Measurements from ENCODE around the gene SRRD. TPM values are rescaled to one million over a fixed set of nuclear protein-coding genes. Genes with fewer than 3 reads are reported as not detected.
A peak's percentile ranks its signal among the peaks of the same experiment; 100 is the strongest.
"Not testable (repeated sequence)": the region's sequence is repeated elsewhere in the genome, so short reads cannot be mapped to it uniquely, and the experiment has no call there.

The SRRD gene
- total and polyA plus RNA-seq, 5 donors = 10.8 to 25.8 (median 22.1) TPM

DNA sequence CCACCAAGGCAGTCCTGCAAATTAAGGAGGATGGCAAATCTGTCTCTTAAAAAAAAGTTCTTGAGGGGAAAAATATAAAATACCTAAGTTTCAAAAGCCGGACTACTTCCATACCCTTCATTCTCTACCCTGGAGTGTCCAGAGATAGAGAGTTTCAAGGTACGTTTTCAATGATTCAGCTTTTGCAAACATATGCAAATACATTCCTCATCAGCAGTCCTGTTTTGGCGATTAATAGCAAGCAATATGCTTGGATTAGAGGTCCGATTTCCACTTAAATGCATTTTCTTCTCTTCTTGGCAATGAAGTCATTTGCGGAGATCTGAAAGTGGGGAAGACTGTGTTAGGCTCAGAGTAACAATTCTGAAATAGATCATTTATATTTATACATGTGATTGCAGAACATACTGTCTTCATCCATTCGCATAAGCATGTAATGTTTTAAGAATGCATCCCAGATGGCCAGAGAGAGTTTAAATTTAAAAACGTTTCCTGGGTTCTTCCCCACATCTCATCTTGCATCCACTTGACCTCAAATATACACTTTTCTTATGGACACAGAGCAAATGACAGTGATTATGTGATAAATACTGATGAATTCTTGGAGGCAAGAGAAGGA, 42.4 kb downstream of the SRRD start:
- peaks cover 3% of the 10 kb centered on the region for H3K4me1 ChIP-seq (ENCODE audit: control insufficient read depth, insufficient read depth, low read length)
- H3K27ac ChIP-seq (ENCODE audit: low read length) = peak overlapping the region; percentile 21
- WGBS = 83% methylated on average over 7 of the region's 7 CpGs

DNA sequence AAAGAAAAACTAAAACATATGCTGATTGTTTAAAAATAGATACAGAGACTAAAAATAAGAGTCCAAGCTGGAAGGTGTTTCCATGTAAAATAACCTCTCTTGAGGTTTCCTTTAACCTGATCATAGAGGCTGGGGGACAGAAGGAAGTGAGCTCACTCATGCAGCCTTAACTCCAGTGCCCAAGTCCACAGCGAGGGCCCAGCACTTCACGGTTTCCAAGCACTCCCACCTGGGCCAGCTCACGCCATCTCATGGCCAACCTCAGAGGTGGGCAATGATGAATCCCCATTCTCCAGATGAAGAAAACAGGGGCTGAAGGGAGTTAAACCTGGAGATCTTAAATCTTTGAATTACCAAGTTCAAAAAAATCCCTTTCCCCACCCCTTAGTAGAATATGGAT, 43.5 kb downstream of the SRRD start:
- ATAC-seq (no peak), DNase-seq (no peak)
- Histone ChIP-seq H3K27me3 (ENCODE audit: control insufficient read depth, insufficient read depth) (no peaks in the 10 kb centered on the region), H3K4me1 (ENCODE audit: control insufficient read depth, insufficient read depth, low read length) (peaks cover 3% of the 10 kb centered on the region), H3K9me3 (ENCODE audit: control insufficient read depth, low read length) (no peaks in the 10 kb centered on the region), H3K27ac (ENCODE audit: low read length) (peak overlapping the region; percentile 96), H3K4me3 (ENCODE audit: low read length) (no peak overlapping the region)
- 66% methylated on average over 3 of the region's 3 CpGs for WGBS
- intact Hi-C loops (cut with DNase I) = loop anchor here in 1 of 4 donors (10.0 kb wide), 1 partner anchor 58 kb away; no protein-coding TSS in a partner anchor

More for the DNA sequence above, 42.4 kb downstream of the SRRD start:
- Histone ChIP-seq H3K9me3 (ENCODE audit: control insufficient read depth, low read length) (no peaks in the 10 kb centered on the region), H3K27me3 (ENCODE audit: control insufficient read depth, insufficient read depth) (no peaks in the 10 kb centered on the region), H3K4me3 (ENCODE audit: low read length) (no peak overlapping the region)
- DNase-seq = no peak
- ATAC-seq = no peak
- intact Hi-C loops (cut with DNase I) = loop anchor here in 1 of 4 donors (10.0 kb wide), 1 partner anchor 59 kb away; no protein-coding TSS in a partner anchor

DNA sequence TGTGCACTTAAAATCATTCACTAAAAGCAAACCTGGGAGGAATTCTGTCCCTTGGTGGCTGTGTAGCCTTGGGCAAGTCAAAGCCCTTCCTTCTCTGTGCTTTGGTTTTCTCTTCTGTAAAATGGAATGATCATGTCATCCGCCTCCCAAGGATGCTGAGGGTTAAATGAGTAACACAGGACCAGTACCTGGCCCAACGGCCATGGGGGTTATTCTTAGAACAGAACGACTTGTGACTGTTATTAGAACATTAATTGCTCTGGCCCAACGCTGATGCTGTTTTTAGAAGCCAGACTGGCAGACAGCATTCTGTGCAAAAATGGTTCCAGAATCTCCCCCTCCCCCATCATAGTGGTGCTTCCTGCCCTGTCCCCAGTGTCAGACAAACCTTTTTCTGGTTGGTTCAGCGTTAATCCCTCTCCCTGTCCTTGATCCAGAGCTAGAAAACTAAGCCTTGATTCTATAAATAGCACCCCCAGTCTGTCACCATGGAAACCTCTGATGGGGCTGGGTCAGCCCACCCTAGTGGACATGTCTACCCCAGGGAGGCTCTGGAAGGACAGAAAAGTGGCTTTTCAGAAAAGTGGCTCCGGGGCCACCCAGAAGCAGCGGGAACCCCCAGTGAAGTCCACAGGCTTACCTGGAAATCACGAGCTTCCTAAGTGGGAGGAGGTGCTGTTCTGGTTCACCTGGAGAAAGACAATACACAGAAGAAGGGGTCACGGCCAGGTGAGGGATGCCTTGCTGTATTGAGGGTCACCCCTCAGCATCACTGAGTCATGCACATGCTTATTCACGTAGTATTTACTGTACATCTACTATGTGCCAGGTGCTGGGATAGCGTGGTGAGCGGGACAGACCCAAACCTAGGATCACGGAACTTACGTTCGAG, 44.1 kb downstream of the SRRD start:
- 73% methylated on average over 15 of the region's 15 CpGs for WGBS
- DNase-seq (peak in 1 of 3 donors; percentile 53), ATAC-seq (peak; percentile 73 to 86)
- no peak overlapping the region for H3K4me3 ChIP-seq (ENCODE audit: low read length)
- no peaks in the 10 kb centered on the region for H3K9me3 ChIP-seq (ENCODE audit: control insufficient read depth, low read length)
- H3K27ac ChIP-seq (ENCODE audit: low read length) = peak overlapping the region; percentile 96
- intact Hi-C loops (cut with DNase I) = loop anchor here in 1 of 4 donors (10.0 kb wide), 1 partner anchor 57 kb away; no protein-coding TSS in a partner anchor
- peaks cover 3% of the 10 kb centered on the region for H3K4me1 ChIP-seq (ENCODE audit: control insufficient read depth, insufficient read depth, low read length)
- H3K27me3 ChIP-seq (ENCODE audit: control insufficient read depth, insufficient read depth) = no peaks in the 10 kb centered on the region

DNA sequence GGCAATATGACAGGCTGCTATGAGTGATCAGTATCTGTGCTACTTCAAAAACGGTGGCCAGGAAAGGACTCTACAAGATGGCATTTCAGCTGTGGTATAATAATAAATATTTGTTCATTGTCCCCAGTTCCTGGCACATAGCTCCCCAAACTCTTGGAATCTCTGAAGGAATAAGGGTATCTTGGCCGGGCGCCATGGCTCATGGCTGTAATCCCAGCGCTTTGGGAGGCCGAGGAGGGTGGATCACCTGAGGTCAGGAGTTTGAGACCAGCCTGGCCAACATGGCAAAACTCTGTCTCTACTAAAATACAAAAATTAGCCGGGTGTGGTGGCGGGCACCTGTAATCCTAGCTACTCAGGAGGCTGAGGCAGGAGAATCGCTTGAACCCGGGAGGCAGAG, 44.8 kb downstream of the SRRD start:
- not testable (repeated sequence) for H3K27me3 ChIP-seq (ENCODE audit: control insufficient read depth, insufficient read depth); H3K4me1 ChIP-seq (ENCODE audit: control insufficient read depth, insufficient read depth, low read length); H3K9me3 ChIP-seq (ENCODE audit: control insufficient read depth, low read length); H3K4me3 ChIP-seq (ENCODE audit: low read length); ATAC-seq; H3K27ac ChIP-seq (ENCODE audit: low read length)
- DNase-seq = peak in 1 of 3 donors; percentile 59
- intact Hi-C loops (cut with DNase I) = loop anchor here in 1 of 4 donors (10.0 kb wide), 1 partner anchor 56 kb away; no protein-coding TSS in a partner anchor
- 88% methylated on average over 9 of the region's 9 CpGs for WGBS

DNA sequence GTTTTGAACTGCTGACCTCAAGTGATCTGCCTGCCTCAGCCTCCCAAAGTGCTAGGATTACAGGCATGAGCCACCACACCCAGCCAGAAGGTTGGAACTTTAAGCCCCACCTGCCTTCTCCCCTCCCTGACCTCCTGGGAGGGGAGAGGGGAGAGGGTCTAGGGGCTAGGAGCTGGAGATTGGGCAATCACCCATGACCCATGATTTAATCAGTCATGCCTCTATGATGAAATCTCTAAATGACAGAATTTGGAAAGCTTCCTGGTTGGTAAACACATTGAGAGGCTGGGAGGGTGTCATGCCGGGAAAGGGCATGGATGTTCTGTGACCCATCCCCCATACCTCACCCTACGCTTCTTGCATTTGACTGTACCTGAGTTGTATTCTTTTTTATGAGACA, 45.7 kb downstream of the SRRD start:
- Histone ChIP-seq H3K27ac (ENCODE audit: low read length) (no peak overlapping the region), H3K9me3 (ENCODE audit: control insufficient read depth, low read length) (no peaks in the 10 kb centered on the region), H3K4me1 (ENCODE audit: control insufficient read depth, insufficient read depth, low read length) (peaks cover 3% of the 10 kb centered on the region), H3K27me3 (ENCODE audit: control insufficient read depth, insufficient read depth) (no peaks in the 10 kb centered on the region), H3K4me3 (ENCODE audit: low read length) (no peak overlapping the region)
- DNase-seq = no peak
- intact Hi-C loops (cut with DNase I) = loop anchor here in 1 of 4 donors (10.0 kb wide), 1 partner anchor 55 kb away; no protein-coding TSS in a partner anchor
- ATAC-seq = peak in 1 of 2 donors; percentile 33
- 77% methylated on average over 2 of the region's 2 CpGs for WGBS

DNA sequence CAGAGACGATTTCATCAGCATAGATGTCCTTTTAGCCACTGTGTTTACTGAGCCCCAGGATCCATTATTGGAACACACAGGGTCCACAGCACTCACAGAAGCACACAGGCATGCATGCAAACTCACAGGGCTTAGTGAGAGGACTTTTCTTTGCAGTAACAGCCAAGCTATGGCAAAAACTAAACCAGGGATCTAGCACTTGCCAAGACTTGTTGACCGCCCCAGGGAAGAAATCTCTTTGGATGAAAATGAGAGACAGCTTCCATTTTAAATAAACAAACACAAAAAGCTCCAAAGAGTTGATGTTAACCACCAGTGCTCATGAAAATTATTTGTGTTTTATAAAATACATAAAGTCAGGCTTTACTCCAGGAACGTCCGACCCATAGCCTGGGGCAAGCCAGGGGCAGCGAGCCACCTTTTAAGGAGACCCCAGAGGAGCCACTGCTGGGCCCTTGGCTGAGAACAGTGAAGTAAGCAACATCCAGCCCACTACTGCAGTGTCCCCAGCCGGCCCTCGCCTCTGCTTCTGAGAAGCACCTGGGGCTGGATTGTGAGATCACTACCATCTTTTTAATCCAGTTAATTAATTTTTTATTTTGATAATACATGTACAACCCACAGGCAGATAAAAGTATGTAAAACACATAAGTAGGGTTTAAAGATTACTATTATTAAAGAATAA, 50.6 kb downstream of the SRRD start:
- 90% methylated on average over 7 of the region's 7 CpGs for WGBS
- intact Hi-C loops (cut with DNase I) = no loop called here
- Histone ChIP-seq H3K4me1 (ENCODE audit: control insufficient read depth, insufficient read depth, low read length) (no peaks in the 10 kb centered on the region), H3K4me3 (ENCODE audit: low read length) (no peak overlapping the region), H3K27ac (ENCODE audit: low read length) (no peak overlapping the region), H3K9me3 (ENCODE audit: control insufficient read depth, low read length) (no peaks in the 10 kb centered on the region), H3K27me3 (ENCODE audit: control insufficient read depth, insufficient read depth) (no peaks in the 10 kb centered on the region)
- ATAC-seq (no peak), DNase-seq (no peak)

DNA sequence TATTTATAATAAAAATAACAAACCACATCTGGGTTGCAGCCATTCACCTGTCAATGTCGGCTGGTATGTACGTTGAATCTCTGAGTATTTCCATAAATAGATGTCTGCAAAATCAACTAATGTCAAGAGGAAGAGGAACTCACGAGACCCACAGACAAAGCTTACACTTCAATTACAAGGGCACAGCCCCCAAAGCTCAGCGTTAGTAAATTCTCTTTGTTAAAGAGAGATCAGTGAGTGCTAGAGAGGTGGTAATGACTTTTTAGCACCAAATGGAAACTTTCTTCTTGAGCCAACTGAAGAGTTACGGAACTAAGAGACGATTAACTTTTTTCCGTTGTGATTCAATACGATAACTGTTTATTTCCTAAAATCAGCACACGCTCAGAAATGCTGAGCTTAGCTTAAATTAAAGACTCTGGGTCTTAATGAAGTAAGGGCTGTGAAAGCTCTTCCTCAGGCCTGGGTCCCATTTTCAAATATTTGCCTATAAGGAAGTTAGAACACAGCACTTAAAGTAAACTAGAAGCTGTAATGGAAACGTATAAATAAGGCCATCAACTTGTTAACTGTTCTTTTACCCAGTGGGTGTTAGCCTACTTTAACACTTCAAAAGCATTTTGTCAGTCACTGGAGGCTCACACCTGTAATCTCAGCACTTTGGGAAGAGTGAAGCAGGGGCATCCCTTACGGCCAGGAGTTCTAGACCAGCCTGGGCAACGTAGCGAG, 51.4 kb downstream of the SRRD start:
- Histone ChIP-seq H3K27ac (ENCODE audit: low read length) (no peak overlapping the region), H3K4me3 (ENCODE audit: low read length) (no peak overlapping the region), H3K4me1 (ENCODE audit: control insufficient read depth, insufficient read depth, low read length) (no peaks in the 10 kb centered on the region), H3K27me3 (ENCODE audit: control insufficient read depth, insufficient read depth) (no peaks in the 10 kb centered on the region), H3K9me3 (ENCODE audit: control insufficient read depth, low read length) (no peaks in the 10 kb centered on the region)
- DNase-seq (no peak), ATAC-seq (no peak)
- 66% methylated on average over 13 of the region's 13 CpGs for WGBS
- intact Hi-C loops (cut with DNase I) = no loop called here

DNA sequence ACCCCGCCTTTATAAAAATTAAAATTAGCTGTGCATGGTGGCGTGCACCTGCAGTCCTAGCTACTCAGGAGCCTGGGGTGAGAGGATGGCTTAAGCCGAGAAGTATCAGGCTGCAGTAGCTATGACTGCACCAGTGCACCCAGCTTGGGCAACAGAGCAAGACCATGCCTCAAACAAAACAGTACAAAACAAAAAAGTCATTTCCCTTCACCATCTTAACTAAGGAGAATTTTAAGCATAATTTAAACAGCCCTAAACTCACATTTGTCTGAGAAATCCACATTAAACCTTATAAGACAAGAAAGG, 51.9 kb downstream of the SRRD start:
- Histone ChIP-seq H3K27ac (ENCODE audit: low read length) (no peak overlapping the region), H3K4me1 (ENCODE audit: control insufficient read depth, insufficient read depth, low read length) (no peaks in the 10 kb centered on the region), H3K27me3 (ENCODE audit: control insufficient read depth, insufficient read depth) (no peaks in the 10 kb centered on the region), H3K9me3 (ENCODE audit: control insufficient read depth, low read length) (no peaks in the 10 kb centered on the region), H3K4me3 (ENCODE audit: low read length) (no peak overlapping the region)
- ATAC-seq (no peak), DNase-seq (no peak)
- intact Hi-C loops (cut with DNase I) = no loop called here
- WGBS = 100% methylated on average over 3 of the region's 3 CpGs

DNA sequence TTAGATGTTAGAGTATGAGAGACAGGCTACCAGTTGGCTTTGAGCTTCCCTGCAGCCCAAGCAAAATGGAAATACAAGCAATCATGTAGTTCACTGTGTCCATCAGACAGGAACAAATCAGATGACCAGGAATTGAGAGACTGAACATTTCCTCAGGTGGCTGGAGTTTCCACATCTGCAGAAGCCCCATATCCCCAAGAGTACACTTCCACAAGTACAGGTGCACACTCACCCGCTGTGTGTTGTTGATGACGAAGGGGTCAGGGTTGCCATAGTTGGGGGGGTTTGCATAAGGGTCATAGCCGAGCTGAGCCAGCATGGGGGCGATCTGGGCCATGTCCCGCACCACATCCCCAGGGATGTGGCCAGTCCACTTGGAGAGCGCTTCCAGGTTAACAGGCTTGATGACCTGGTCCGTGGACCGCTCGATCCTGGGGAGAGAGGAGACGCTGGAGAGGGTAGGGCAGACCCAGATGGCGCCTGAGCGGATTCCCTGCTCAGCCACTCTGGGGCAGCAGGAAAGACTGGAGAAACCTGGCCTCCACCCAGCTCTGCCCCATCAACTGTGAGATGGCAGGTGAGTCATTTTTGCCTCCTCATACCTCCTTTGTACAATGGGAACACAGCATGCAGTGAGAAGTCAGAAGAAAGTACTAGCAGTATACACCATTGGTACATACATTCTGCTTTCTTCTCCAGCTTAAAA, 52.5 kb downstream of the SRRD start:
- peak in 1 of 2 donors; percentile 17 for ATAC-seq
- WGBS = 94% methylated on average over 12 of the region's 12 CpGs
- intact Hi-C loops (cut with DNase I) = no loop called here

DNA sequence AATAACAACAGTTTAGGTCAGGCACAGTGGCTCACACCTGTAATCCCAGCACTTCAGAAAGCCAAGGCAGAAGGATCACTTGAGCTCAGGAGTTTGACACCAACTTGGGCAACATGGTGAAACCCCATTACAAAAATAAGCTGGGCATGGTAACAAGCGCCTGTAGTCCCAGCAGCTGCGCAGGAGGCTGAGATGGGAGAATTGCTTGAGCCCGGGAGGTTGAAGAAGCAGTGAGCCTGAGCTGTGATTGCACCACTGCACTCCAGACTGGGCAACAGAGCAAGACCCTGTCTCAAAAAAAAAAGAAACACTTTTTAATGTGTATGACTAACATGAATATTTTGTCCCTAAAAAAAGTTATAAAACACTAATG, 53.1 kb downstream of the SRRD start:
- no peak for DNase-seq
- Histone ChIP-seq H3K4me3 (ENCODE audit: low read length) (no peak overlapping the region), H3K27ac (ENCODE audit: low read length) (no peak overlapping the region), H3K9me3 (ENCODE audit: control insufficient read depth, low read length) (no peaks in the 10 kb centered on the region), H3K27me3 (ENCODE audit: control insufficient read depth, insufficient read depth) (no peaks in the 10 kb centered on the region), H3K4me1 (ENCODE audit: control insufficient read depth, insufficient read depth, low read length) (no peaks in the 10 kb centered on the region)
- 99% methylated on average over 3 of the region's 3 CpGs for WGBS
- ATAC-seq = no peak
- intact Hi-C loops (cut with DNase I) = no loop called here

More for the DNA sequence above, 52.5 kb downstream of the SRRD start:
- Histone ChIP-seq H3K27ac (ENCODE audit: low read length) (no peak overlapping the region), H3K4me3 (ENCODE audit: low read length) (no peak overlapping the region), H3K9me3 (ENCODE audit: control insufficient read depth, low read length) (no peaks in the 10 kb centered on the region), H3K27me3 (ENCODE audit: control insufficient read depth, insufficient read depth) (no peaks in the 10 kb centered on the region), H3K4me1 (ENCODE audit: control insufficient read depth, insufficient read depth, low read length) (no peaks in the 10 kb centered on the region)
- no peak for DNase-seq
